GM21737 (cell line): ENCODE measurements around the gene AMDHD2.
"Not testable (repeated sequence)": the region's sequence is repeated elsewhere in the genome, so short reads cannot be mapped to it uniquely, and the experiment has no call there.

Experiments used
- ATAC-seq: cut with Tn5 transposase; IDR thresholded peaks from one replicate; pipeline ENCODE4 v1.9.1; 2021; ENCODE audit warnings: mild to moderate bottlenecking, moderate library complexity; ENCODE audit not compliant: unreplicated experiment

Gene AMDHD2

DNA sequence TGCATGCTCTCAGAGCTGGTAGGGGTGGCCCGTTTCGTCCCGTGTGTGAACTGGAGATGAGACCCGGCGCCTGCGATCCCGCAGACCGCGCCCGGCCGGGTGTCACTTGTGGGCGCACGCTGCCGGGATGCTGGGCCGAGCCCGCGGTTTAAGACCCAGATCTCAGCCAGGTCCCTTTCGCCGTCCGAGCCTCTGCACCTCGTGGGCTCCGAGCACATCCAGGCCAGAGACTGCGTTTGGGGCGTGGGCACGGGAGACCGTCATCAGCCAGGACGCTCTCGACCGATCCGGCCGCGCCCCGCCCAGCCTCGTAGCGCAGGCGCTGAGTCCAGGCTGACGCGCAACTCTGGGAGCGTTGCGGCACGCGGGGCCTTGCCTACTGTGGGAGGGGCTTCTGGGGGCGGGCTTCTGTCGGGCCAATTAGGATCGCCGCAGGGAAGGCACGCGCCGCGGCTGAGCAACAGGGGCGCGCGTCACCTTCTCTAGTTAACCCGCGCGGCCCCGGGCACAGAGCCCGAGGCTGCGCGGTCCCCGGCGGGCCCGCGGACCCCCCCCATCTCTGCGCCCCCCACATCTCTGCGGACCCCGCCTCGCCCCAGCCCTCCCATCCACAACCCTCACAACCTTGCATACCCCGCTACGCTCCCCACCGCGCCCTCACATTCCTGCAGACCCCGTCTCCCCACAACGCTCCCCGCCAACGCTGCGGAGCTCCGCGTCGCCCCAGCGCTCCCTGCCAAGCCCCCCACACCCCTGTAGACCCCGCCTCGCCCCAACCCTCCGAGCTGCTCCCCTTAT is 11.7 kb downstream of the AMDHD2 start:
- peak; percentile 71 for ATAC-seq

DNA sequence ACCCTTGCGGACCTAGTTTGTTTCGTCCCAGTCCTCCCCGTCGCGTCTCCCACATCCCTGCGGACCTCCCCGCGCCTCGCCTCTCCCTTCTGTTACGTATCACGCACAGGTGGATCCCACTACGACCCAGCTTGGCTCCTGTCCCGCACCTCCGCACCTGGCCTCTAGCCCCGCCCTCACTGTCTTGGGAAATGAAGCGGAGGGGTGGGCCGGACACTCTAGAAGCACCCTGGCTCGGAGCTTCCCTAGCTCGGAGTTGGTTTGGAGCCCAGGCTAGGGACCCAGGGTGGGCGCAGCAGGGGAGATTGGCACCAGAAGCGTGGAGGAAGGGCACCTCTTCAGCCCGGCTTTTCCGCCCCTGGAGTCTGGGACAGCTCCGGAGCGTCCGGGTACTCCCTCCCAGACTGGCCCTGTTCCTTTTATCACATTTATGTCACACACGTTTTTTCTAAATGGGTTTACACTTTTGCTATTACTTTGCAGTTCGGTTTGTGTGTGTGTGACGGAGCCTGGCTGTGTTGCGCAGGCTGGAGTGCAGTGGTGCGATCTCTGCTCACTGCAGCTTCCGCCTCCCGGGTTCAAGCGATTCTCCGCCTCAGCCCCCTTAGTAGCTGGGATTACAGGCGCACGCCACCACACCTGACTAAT is 12.4 kb downstream of the AMDHD2 start:
- no peak for ATAC-seq

DNA sequence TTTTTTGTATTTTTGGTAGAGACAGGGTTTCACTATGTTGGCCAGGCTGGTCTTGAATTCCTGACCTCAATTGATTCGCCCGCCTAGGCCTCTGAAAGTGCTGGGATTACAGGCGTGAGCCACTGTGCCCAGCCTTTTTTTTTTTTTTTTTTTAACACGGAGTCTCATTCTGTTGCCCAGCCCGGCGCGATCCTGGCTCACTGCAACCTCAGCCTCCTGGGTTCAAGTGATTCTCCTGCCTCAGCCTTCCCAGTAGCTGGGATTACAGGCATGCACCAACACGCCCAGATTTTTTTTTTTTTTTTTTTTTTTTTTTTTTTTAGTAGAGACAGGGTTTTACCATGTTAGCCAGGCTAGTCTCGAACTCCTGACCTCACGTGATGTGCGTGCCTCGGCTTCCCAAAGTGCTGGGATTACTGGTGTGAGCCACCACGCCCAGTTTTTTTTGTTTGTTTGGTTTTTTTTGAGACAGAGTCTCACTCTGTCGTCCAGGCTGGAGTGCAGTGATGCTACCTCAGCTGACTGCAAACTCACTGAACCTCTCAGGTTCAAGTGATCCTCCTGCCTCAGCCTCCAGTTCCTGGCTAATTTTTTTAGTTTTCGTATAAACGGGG is 13.1 kb downstream of the AMDHD2 start:
- not testable (repeated sequence) for ATAC-seq

DNA sequence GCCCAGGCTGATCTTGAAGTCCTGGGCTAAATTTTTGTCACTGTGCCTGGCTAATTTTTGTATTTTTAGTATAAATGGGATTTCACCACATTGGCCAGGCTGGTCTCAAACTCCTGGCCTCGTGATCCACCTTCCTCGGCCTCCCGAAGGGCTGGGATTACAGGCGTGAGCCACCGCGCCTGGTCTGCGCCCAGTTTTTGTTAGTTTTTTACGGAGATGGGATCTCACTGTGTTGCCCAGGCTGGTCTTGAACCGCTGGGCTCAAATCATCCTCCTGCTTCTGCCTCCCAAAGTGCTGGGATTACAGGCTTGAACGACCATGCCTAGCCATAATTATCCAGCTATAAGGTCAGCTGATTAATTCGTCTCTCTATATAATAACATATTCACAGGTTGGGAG is 13.7 kb downstream of the AMDHD2 start:
- no peak for ATAC-seq

DNA sequence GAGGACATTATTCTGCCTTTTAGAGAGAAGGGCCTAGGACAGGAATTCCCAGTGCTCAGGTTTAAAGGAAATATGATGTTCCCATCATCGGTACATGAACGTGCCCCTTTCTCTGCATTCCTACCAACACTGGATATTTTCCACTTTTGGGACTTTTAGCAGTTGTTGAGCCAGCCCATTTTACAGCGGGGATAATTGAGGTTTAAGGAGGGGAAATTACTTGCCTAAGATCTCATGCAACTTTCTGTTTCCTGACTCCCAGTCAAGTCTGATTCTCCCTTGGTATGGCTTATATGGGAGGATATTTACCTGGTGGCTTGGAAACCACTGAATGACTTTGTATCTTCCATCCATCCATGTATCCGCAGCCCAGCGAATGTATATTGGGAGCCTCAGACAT is 14.2 kb downstream of the AMDHD2 start:
- ATAC-seq: not testable (repeated sequence)

DNA sequence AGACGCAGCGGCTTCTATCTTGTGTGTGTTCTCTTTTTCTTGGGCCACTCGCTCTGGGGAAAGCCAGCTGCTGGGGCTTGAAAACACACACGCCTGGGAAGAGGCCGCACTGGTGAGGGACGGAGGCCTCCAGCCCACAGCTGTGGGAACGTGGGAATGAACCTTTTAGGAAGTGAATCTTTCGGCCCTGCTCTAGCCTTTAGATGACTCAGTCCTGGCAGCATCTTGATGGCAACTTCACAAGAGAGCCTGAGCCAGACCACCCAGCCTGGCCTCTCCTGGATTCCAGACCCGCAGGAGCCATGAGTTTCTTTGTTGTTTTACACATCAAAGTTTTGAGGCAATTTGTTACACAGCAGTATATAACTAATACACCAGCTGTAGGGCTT is 15.4 kb downstream of the AMDHD2 start:
- no peak for ATAC-seq

DNA sequence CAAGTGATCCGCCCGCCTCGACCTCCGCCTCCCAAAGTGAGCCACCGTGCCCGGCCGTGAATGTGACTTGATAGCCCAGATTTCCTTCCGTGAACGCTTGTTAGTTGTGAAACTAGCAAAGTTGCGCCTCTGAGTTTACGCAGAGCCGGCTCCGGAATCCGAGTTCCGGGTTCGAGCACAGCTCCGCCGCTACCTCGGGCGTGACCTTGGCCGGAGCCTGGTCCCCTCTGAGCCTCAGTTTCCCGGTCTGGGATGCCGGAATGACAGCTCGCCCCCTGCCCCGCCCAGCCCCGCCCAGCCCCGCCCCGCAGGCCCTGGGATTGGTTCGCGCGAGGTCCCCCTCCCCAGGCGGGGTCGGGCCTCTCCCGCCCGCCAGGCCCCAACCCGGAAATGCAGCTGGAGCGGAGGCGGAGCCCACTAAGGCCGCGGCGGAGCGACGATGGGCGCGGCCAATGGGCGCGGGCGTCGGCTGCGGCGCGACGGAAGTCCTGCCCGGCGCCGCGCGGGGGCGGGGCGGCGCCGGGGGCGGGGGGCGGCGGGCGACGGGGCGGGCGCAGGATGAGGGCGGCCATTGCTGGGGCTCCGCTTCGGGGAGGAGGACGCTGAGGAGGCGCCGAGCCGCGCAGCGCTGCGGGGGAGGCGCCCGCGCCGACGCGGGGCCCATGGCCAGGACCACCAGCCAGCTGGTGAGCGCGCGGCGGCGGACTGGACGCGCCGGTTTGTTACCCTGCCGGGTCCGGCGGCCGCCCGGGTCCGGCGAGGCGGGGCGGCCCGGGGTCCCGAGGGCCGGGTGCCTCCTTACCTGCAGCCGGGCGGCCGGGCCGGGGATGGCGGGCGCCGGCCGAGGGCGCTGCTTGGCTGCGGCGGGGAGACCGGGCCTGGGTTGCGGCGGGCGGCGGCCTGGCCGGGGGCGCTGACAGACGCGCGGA is 17.5 kb downstream of the AMDHD2 start, which contains the start of gene PDPK1:
Gene PDPK1 (plus strand): TSS at position 571 of the 929 bp plus-strand sequence. CDS start 92 bp downstream, at position 663.
- ATAC-seq: peak; percentile 68

DNA sequence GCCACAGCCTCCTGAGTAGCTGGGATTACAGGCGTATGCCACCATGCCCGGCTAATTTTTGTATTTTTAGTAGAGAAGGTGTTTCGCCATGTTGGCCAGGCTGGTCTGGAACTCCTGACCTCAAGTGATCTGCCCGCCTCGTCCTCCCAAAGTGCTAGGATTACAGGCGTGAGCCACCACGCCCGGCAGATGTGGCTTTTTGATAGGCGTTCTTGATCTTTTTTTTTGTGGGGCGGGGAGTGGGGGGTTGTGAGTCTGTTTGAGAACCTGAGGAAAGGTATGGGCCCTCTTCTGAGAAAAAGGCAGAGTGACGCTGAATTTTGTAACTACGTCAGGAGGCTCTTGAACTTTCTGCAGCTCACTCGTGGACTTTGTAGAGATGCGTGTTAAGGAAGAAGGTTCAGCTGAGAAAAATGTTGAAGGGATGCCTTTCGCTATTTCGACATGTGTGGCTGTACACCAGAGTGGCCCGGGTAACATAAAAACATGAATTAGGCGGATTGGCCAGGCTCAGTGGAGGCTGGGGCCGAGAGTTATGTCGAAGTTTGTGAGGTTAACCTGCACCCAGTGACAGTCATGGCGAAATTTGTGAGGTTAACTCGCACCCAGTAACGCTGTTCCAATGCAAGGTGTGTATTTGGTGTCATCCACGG is 19.1 kb downstream of the AMDHD2 start:
- ATAC-seq: not testable (repeated sequence)

DNA sequence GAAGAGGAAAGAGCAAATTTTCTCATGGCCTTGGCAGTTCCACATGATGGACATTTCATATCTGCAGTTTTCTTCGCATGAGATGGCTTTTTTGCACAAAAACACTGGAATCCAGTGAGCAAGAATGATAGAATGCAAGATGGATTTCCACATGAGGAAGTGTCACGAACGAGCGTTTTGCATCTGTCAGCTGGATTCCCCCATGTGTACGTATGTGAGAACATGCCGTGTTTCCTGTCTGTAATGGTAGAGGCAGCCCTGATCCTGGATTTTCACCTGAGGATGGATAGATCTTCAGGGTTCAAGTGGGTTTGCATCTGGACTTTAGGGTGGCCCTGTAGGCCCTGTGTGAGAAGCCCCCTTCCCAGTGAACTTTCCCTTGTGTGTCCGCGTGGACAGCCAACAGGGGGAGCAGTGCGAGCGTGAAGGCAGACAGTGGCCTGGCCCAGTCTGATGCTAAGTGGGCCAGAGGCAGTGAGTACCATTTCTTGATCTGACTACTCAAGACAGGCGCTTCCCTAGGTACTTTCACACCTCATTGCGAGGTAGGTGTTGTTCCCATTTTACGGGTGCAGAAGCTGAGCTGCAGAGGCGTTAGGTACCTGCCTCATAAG is 19.8 kb downstream of the AMDHD2 start:
- not testable (repeated sequence) for ATAC-seq

DNA sequence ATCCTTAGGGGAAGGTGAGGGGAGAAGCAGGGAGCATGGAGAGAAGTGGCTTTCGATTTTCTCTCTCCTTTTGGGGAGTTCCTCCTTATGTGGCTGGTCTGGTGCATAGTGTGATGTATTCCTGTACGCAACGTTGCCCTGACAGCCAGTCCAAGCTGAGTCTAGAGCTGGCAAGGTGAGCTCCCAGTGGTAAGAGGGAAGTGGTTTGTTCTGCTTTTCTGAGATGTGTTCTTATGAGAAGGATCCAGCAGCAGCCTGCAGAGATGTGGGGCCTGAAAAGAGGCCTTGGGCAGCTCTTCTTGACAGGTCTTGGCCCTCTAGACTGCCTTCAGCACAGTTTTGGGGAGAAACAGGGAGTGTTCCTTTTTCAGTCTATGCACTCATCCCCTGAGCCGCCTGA is 20.7 kb downstream of the AMDHD2 start:
- ATAC-seq: not testable (repeated sequence)

DNA sequence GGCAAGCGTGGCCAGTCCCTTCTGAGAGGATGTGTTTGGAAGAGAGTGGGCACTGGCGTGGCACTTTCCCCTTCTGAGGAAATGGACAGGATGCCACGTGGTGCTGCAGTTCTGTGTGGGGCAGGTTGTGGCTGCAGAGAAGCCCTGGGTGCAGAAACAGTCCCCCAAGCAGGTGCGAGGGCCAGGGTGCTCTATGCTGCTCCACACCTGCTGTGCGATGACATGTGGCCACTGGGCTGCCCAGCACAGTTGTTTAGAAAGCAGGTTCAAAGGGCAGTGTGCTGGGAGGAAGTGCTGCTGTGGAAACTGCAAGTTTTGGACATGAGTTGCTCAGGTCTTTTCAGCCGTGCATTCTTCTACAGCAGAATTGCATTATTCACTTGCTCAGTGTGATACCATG is 21.2 kb downstream of the AMDHD2 start:
- not testable (repeated sequence) for ATAC-seq

DNA sequence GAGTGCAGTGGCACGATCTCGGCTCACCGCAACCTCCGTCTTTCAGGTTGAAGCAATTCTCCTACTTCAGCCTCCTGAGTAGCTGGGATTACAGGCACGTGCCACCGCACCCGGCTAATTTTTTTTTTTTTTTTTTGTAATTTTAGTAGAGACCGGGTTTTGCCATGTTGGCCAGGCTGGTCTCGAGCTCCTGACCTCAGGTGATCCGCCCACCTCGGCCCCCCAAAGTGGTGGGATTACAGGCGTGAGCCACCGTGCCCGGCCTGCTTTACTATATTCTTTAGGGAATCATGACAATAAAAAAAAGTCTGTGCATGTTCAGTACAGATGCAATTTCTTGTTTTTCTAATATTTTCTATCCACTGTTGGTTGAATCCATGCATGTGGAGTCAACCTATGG is 23.6 kb downstream of the AMDHD2 start:
- ATAC-seq: not testable (repeated sequence)

DNA sequence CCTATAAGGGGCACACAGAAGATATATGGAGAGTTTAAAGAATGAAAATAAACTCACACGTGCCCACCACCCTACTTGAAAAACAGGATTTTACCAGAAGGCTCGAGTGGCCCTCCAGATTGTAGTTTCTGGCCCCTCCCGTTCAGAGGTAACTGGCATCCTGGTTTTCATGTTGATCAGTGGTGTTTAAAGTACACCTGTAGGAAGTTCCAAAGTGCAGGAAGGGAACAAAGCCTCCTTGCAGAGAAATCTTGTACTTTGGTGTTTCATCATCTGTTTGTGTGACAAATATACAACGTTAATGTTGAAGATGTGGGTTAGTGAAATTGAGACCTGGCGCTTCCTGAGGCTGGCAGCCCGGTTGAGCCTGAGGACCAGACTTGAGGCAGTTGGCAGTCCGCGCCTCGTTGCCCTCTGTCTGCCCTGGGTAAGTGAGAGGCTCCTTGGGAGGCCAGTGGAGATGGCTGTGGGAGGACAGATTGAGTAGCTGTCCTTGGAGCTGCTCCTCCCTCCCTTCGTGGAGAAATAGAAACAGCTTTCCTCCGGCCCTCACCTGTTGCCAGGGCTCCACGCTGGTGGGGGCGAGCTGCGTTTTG is 30.2 kb downstream of the AMDHD2 start:
- ATAC-seq: not testable (repeated sequence)

DNA sequence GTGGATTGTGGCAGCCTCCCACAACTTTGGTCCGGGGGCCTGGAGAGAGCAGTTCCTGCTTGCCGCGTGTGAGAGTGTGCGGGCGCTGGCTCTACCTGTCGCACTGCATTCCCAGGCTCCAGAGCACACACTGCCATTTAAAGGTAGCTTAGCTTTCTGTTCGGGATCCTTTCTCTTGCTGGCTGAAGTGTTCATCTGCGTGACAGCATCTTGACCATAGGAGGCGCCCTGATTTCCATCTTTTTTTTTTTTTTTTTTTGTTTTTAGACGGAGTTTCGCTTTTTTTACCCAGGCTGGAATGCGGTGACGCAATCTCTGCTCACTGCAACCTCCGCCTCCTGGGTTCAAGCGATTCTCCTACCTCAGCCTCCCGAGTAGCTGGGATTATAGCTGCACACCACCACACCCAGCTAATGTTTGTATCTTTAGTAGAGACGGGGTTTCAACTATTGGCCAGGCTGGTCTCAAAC is 31.3 kb downstream of the AMDHD2 start:
- not testable (repeated sequence) for ATAC-seq

DNA sequence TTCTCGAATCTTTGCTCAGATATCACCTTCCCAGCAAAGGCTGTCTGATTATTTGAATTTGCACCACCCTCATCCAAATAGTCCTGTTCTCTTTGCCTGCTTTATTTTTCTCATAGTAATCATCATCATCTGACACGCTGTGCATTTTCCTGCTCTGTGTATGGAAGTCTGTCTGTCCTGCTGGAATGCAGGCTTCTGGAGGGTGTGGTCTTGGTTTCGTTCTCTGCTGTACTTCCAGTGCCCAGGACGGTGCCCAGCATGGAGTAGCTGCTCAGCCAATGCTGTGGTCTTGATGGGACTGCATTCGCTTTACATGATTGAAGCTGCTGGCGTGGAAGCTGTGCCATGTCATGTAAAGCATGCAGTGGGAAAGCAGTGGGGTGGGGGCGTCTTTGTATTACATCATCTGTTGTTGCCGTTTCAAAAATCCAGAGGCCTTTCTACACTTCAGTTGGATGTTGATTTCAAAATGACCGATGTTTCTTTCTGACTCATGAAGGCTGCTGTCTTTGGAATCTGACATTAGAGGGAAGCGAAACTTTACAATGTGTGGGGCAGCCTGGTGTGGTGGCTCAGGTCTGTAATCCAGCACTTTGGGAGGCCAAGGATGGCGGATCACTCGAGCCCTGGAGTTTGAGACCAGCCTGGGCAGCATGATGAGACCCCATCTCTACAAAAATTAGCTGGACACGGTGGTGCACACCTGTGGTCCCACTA is 34.7 kb downstream of the AMDHD2 start:
- not testable (repeated sequence) for ATAC-seq

DNA sequence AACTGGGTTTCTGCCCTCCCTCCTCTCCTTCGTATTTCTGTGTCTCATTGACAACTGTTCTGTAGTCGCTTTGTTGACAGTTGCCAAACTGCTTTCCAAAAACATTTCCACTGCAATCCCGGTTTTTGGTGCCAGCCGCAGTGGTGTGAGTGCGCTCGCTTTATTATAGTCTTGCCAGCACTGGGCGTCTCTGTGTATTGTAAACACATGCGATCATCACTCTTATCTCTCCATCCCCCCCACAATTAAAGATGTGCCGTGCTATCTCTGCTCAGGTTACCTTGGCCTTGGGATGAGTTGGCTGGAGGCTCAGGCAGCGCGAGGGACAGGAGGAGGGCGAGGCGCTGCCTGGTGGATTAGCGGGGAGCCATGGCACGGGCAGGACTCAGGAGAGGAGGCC is 37.0 kb downstream of the AMDHD2 start:
- not testable (repeated sequence) for ATAC-seq

DNA sequence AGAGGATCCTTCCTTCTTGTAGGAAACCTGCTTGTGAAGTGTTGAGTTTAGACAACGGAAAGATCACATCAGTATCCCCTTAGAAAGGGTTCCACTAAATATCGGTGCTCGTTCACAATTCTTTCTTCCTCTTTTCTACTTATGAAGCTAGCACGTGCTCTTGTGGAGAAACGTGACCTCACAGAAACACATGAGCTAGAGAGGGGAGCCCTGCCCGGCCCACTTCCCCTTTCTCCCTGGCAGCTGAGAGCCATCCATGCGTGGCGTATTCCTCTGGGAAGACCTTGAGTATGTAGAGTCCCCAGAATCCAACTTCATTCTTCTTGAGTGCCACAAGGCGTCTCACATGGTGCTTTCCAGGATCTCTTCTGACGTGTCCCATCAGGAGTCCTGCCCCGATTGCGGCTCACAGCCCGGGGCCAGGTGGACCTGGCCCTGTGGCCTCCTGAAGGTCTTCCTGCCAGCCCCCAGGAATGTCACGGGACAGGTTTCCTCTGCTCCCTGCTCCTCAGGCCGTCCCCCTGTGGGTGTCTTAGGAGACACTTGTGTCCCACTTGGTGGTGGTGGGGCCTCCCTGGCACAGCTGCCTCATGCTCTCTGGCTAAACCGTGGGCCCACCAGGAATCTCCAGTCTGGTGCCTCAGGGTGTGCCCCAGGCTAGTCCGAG is 40.1 kb downstream of the AMDHD2 start:
- not testable (repeated sequence) for ATAC-seq

DNA sequence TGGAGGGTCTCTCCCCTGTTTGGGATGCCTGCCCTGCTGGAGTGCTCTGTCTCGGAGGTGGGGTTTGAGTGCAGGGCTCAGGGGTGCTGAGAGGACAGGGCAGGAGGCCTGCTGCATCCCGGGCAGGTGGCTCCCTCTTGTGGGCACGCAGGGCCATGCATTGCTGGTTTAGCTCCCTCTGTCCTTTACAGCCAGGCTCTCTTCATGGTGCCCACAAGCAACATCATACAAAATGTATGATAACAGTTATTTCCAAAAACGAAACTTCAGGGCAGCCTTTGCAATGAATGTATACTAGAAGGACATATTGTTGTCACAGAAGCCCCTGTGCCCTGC is 40.6 kb downstream of the AMDHD2 start:
- ATAC-seq: not testable (repeated sequence)
